ENCODE measurements around the gene HTT.

- TF ChIP-seq, protein P1, sequence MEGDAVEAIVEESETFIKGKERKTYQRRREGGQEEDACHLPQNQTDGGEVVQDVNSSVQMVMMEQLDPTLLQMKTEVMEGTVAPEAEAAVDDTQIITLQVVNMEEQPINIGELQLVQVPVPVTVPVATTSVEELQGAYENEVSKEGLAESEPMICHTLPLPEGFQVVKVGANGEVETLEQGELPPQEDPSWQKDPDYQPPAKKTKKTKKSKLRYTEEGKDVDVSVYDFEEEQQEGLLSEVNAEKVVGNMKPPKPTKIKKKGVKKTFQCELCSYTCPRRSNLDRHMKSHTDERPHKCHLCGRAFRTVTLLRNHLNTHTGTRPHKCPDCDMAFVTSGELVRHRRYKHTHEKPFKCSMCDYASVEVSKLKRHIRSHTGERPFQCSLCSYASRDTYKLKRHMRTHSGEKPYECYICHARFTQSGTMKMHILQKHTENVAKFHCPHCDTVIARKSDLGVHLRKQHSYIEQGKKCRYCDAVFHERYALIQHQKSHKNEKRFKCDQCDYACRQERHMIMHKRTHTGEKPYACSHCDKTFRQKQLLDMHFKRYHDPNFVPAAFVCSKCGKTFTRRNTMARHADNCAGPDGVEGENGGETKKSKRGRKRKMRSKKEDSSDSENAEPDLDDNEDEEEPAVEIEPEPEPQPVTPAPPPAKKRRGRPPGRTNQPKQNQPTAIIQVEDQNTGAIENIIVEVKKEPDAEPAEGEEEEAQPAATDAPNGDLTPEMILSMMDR (IDR thresholded peaks at IDR 0.05 in 2 of 3, conservative IDR thresholded peaks at IDR 0.05 in 1 of 3; ENCODE audit: borderline replicate concordance in 1 of 3, insufficient read depth in 1 of 3, low read depth in 2 of 3, low read length in 2 of 3): no peak
- TF ChIP-seq EZH2phosphoT487 (IDR thresholded peaks at IDR 0.05; ENCODE audit: borderline replicate concordance) (no peak), POLR2A (IDR thresholded peaks at IDR 0.05; ENCODE audit: borderline replicate concordance, extremely low read depth, insufficient read depth, insufficient read length) (no peak), SP1 (IDR thresholded peaks at IDR 0.05; ENCODE audit: low read depth) (no peak), POLR2AphosphoS5 (IDR thresholded peaks at IDR 0.05; ENCODE audit: low read depth, low read length) (no peak), ZFX (IDR thresholded peaks at IDR 0.05) (no peak), SIN3A (IDR thresholded peaks at IDR 0.05; ENCODE audit: low read depth) (no peak), SRF (IDR thresholded peaks at IDR 0.05; ENCODE audit: low read depth) (no peak), EZH2 (IDR thresholded peaks at IDR 0.05) (no peak)
These were observed 214.2 kb downstream of the HTT start for GRCh38 chr4:3288571-3289094.
